Natural killer cell (primary cell): ENCODE results near the gene CCDC30. TPM values are rescaled to one million over a fixed set of nuclear protein-coding genes. Genes with fewer than 3 reads are reported as not detected.

Experiments
- ATAC-seq, 3 donors: fragments of 150-1000 bp in 2 of 3; fragments of 200-7000 bp in 1 of 3; cut with Tn5 transposase; 1 replicate in 1 of 3; 2 replicates in 2 of 3; pipeline ENCODE4 v1.10.0; 2021; ENCODE audit warnings: mild to moderate bottlenecking in 2 of 3, moderate library complexity in 2 of 3
- DNase-seq, 2 donors: peaks; one replicate each; pipeline versions ENCODE4 v3.0.0 to v3.0.0-alpha.2; 2013 to 2021; ENCODE audit warnings: mixed read lengths in 1 of 2
- H3K27ac ChIP-seq: one replicate; pipeline ENCODE4 v1.5.1; 2013; ENCODE audit warnings: mild to moderate bottlenecking, low read length
- H3K27me3 ChIP-seq: one replicate; pipeline ENCODE4 v1.6.1; 2013; ENCODE audit warnings: low read length; ENCODE audit not compliant: control insufficient read depth, insufficient read depth
- H3K36me3 ChIP-seq: one replicate; pipeline ENCODE4 v1.6.1; 2013; ENCODE audit warnings: low read length; ENCODE audit not compliant: control insufficient read depth, insufficient read depth
- H3K4me1 ChIP-seq: one replicate; pipeline ENCODE4 v1.6.1; 2013; ENCODE audit warnings: low read length; ENCODE audit not compliant: control insufficient read depth, insufficient read depth
- H3K4me3 ChIP-seq: one replicate; pipeline ENCODE4 v1.5.1; 2013; ENCODE audit warnings: low read length
- H3K9me3 ChIP-seq: one replicate; pipeline ENCODE4 v1.6.1; 2013; ENCODE audit warnings: low read length; ENCODE audit not compliant: control insufficient read depth, insufficient read depth
- H3K27ac Mint-ChIP-seq, 2 donors: one replicate each; pipeline ENCODE4 v1.8.0; 2022; ENCODE audit warnings: mild to moderate bottlenecking in 2 of 2, mixed read lengths in 2 of 2, moderate library complexity in 1 of 2
- H3K27me3 Mint-ChIP-seq, 2 donors: one replicate each; pipeline ENCODE4 v1.8.0; 2022; ENCODE audit warnings: low read depth in 2 of 2, mixed read lengths in 2 of 2
- H3K36me3 Mint-ChIP-seq: one replicate; pipeline ENCODE4 v1.8.0; 2022; ENCODE audit warnings: mixed read lengths
- H3K4me1 Mint-ChIP-seq, 2 donors: one replicate each; pipeline ENCODE4 v1.8.0; 2022; ENCODE audit warnings: mixed read lengths in 2 of 2
- H3K4me3 Mint-ChIP-seq: one replicate; pipeline ENCODE4 v1.8.0; 2022; ENCODE audit warnings: mild to moderate bottlenecking, moderate library complexity, mixed read lengths
- H3K9me3 Mint-ChIP-seq, 2 donors: one replicate each; pipeline ENCODE4 v1.8.0; 2022; ENCODE audit warnings: mixed read lengths in 2 of 2
- WGBS: methylation state at CpG from one replicate; pipeline ENCODE4 v1.1.7; 2013; ENCODE audit warnings: missing lambda C conversion rate; ENCODE audit not compliant: insufficient coverage; 5-methylcytosine and 5-hydroxymethylcytosine counted together
- intact Hi-C: fragments of 100-400 bp; cut with micrococcal nuclease; formaldehyde crosslinking; loops from one replicate; pipeline ENCODE4 v1.14.2; 2022
- total RNA-seq, 4 donors: library from RNA; stranded (reverse); fragments of 120-200 nt in 1 of 4; gene quantifications; one replicate each; pipeline versions ENCODE4 v1.2.3 to v1.2.4, GENCODE V29; 2013 to 2022
- TF ChIP-seq, protein P1 (sequence below): fragments of 200-600 bp; IDR thresholded peaks from one replicate; pipeline ENCODE4 v1.8.0; 2022; ENCODE audit warnings: antibody characterized with exemption

CCDC30 gene
- total RNA-seq, 3 donors from 2014 or later (not counting 1 experiment from before 2014, with no cell fraction given), result 4.5 to 6.1 (median 5.0) TPM

GRCh38 chr1:42442662-42443061 lies 20.4 kb upstream of the CCDC30 start:
- peaks cover 0 to 3% of the 10 kb centered on the region in 2 donors for H3K27me3 Mint-ChIP-seq
- Histone ChIP-seq H3K4me3 (no peak overlapping the region), H3K9me3 (no peaks in the 10 kb centered on the region), H3K27me3 (no peaks in the 10 kb centered on the region), H3K27ac (no peak overlapping the region), H3K4me1 (no peaks in the 10 kb centered on the region), H3K36me3 (no peaks in the 10 kb centered on the region)
- intact Hi-C loops, result no loop called here
- no peak overlapping the region for H3K27ac Mint-ChIP-seq
- 60% methylated on average over 1 of the region's 2 CpGs for WGBS
- no peaks in the 10 kb centered on the region for H3K9me3 Mint-ChIP-seq
- no peaks in the 10 kb centered on the region for H3K36me3 Mint-ChIP-seq
- ATAC-seq (no peak), DNase-seq (no peak)
- TF ChIP-seq, protein P1, sequence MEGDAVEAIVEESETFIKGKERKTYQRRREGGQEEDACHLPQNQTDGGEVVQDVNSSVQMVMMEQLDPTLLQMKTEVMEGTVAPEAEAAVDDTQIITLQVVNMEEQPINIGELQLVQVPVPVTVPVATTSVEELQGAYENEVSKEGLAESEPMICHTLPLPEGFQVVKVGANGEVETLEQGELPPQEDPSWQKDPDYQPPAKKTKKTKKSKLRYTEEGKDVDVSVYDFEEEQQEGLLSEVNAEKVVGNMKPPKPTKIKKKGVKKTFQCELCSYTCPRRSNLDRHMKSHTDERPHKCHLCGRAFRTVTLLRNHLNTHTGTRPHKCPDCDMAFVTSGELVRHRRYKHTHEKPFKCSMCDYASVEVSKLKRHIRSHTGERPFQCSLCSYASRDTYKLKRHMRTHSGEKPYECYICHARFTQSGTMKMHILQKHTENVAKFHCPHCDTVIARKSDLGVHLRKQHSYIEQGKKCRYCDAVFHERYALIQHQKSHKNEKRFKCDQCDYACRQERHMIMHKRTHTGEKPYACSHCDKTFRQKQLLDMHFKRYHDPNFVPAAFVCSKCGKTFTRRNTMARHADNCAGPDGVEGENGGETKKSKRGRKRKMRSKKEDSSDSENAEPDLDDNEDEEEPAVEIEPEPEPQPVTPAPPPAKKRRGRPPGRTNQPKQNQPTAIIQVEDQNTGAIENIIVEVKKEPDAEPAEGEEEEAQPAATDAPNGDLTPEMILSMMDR, result no peak
- no peak overlapping the region for H3K4me3 Mint-ChIP-seq
- H3K4me1 Mint-ChIP-seq, result no peaks in the 10 kb centered on the region

- TF ChIP-seq, protein P1, result no peak
- no peak for DNase-seq
- no peaks in the 10 kb centered on the region for H3K4me1 ChIP-seq
- H3K36me3 ChIP-seq, result no peaks in the 10 kb centered on the region
- Mint-ChIP-seq H3K4me3 (no peak overlapping the region), H3K27ac (no peak overlapping the region), H3K4me1 (no peaks in the 10 kb centered on the region), H3K27me3 (peaks cover 3 to 7% of the 10 kb centered on the region in 2 donors), H3K9me3 (no peaks in the 10 kb centered on the region), H3K36me3 (no peaks in the 10 kb centered on the region)
- H3K9me3 ChIP-seq, result no peaks in the 10 kb centered on the region
- H3K27ac ChIP-seq, result no peak overlapping the region
- no peak overlapping the region for H3K4me3 ChIP-seq
- ATAC-seq, result no peak
- intact Hi-C loops, result no loop called here
- H3K27me3 ChIP-seq, result peaks cover 5% of the 10 kb centered on the region
Measured at GRCh38 chr1:42449256-42449655, 13.8 kb upstream of the CCDC30 start.

GRCh38 chr1:42450061-42450460 lies 13.0 kb upstream of the CCDC30 start:
- Histone ChIP-seq H3K36me3 (no peaks in the 10 kb centered on the region), H3K4me3 (no peak overlapping the region), H3K27me3 (peaks cover 5% of the 10 kb centered on the region), H3K4me1 (peaks cover 1% of the 10 kb centered on the region), H3K27ac (no peak overlapping the region), H3K9me3 (no peaks in the 10 kb centered on the region)
- DNase-seq (no peak), ATAC-seq (no peak)
- H3K4me1 Mint-ChIP-seq, result peaks cover 0 to 2% of the 10 kb centered on the region in 2 donors
- intact Hi-C loops, result no loop called here
- 86% methylated on average over 1 of the region's 1 CpG for WGBS
- TF ChIP-seq, protein P1, result no peak
- H3K4me3 Mint-ChIP-seq, result no peak overlapping the region
- no peaks in the 10 kb centered on the region for H3K9me3 Mint-ChIP-seq
- H3K27me3 Mint-ChIP-seq, result peaks cover 3 to 7% of the 10 kb centered on the region in 2 donors
- no peak overlapping the region for H3K27ac Mint-ChIP-seq
- H3K36me3 Mint-ChIP-seq, result no peaks in the 10 kb centered on the region

- H3K27ac ChIP-seq, result no peak overlapping the region
- Mint-ChIP-seq H3K4me3 (peak overlapping the region; percentile 13), H3K36me3 (no peaks in the 10 kb centered on the region), H3K4me1 (peaks cover 21 to 26% of the 10 kb centered on the region in 2 donors), H3K27ac (peak overlapping the region in 1 of 2 donors; percentile 58), H3K9me3 (no peaks in the 10 kb centered on the region), H3K27me3 (peaks cover 0 to 7% of the 10 kb centered on the region in 2 donors)
- no peaks in the 10 kb centered on the region for H3K9me3 ChIP-seq
- peaks cover 5% of the 10 kb centered on the region for H3K27me3 ChIP-seq
- H3K36me3 ChIP-seq, result peaks cover 6% of the 10 kb centered on the region
- ATAC-seq (no peak), DNase-seq (no peak)
- TF ChIP-seq, protein P1, result no peak
- 95% methylated on average over 4 of the region's 4 CpGs for WGBS
- H3K4me3 ChIP-seq, result no peak overlapping the region
- intact Hi-C loops, result no loop called here
- peaks cover 23% of the 10 kb centered on the region for H3K4me1 ChIP-seq
Measured at GRCh38 chr1:42453386-42453785, 9.7 kb upstream of the CCDC30 start.
